GM12878 (cell line): ENCODE results near the gene DNAJC3. TPM values are rescaled to one million over a fixed set of nuclear protein-coding genes. Genes with fewer than 3 reads are reported as not detected.
"Not testable (repeated sequence)": the region's sequence is repeated elsewhere in the genome, so short reads cannot be mapped to it uniquely, and the experiment has no call there.

Source experiments
- ATAC-seq: fragments of 200-7000 bp; cut with Tn5 transposase; 3 replicates; pipeline ENCODE4 v1.9.1; 2020; ENCODE audit warnings: mild to moderate bottlenecking, moderate library complexity
- BruUV-seq: library from RNA; stranded (reverse); fragments of 400-500 nt; replicated peaks from 2 replicates; lab custom pipeline; 2021; lab: Mats Ljungman, UMichigan
- CTCF ChIA-PET: fragments of 300-600 bp; sonication (Branson Sonifier 250); formaldehyde crosslinking; extraction: SDS; loops from one replicate; lab custom pipeline; 2021; ENCODE audit warnings: inconsistent platforms; lab: Yijun Ruan, JAX
- POLR2A ChIA-PET: fragments of 350-600 bp; formaldehyde crosslinking; extraction: SDS; loops from one replicate; lab custom pipeline; 2021; ENCODE audit warnings: inconsistent platforms; lab: Charles Lee
- RAD21 ChIA-PET: fragments of 300-600 bp; sonication (Branson Sonifier 250); formaldehyde crosslinking; loops from one replicate; lab custom pipeline; 2023; ENCODE audit warnings: antibody characterized with exemption; ENCODE audit not compliant: unreplicated experiment; lab: Charles Lee
- SMC1A ChIA-PET: fragments of 300-600 bp; sonication (Branson Sonifier 250); formaldehyde crosslinking; loops from one replicate; lab custom pipeline; 2023; ENCODE audit not compliant: unreplicated experiment, uncharacterized antibody; lab: Charles Lee
- DNase-seq: peaks from one replicate; pipeline ENCODE4 v3.0.0-alpha.2; 2011; ENCODE audit warnings: low read depth, low spot score
- FAIRE-seq: peaks from 3 replicates; lab custom pipeline; 2011; peaks lifted over from hg19 to GRCh38; lab: Jason Lieb, UNC
- H2AFZ ChIP-seq: 2 replicates; pipeline ENCODE4 v1.6.0; 2011; ENCODE audit warnings: low read depth, low read length, control low read depth; ENCODE audit not compliant: control insufficient read depth
- H3K27ac ChIP-seq: 2 replicates; pipeline ENCODE4 v1.5.1; 2011; ENCODE audit warnings: control low read depth; ENCODE audit not compliant: control insufficient read depth, insufficient read depth
- H3K27me3 ChIP-seq, 2 experiments: replicated peaks in 1 of 2; 2 replicates each; pipeline versions ENCODE4 v1.6.0 to v1.6.1; 2011; ENCODE audit warnings: low read length in 1 of 2; ENCODE audit not compliant: control insufficient read depth in 2 of 2, insufficient read depth in 2 of 2
- H3K36me3 ChIP-seq, 2 experiments: 2 replicates each; pipeline ENCODE4 v1.5.1; 2011; ENCODE audit warnings: low read length in 1 of 2; ENCODE audit not compliant: control insufficient read depth in 2 of 2, insufficient read depth in 2 of 2
- H3K4me1 ChIP-seq: 2 replicates; pipeline ENCODE4 v1.6.1; 2011; ENCODE audit warnings: mild to moderate bottlenecking, low read length, moderate library complexity, mixed read lengths; ENCODE audit not compliant: control insufficient read depth, insufficient read depth
- H3K4me2 ChIP-seq: 2 replicates; pipeline ENCODE4 v1.6.0; 2011; ENCODE audit warnings: control low read depth; ENCODE audit not compliant: control insufficient read depth, insufficient read depth
- H3K4me3 ChIP-seq: fragments of 200-600 bp; sonication (generic); 2 replicates; pipeline ENCODE4 v1.5.1; 2016
- H3K79me2 ChIP-seq: 2 replicates; pipeline ENCODE4 v1.6.0; 2011; ENCODE audit warnings: low read length; ENCODE audit not compliant: control insufficient read depth, insufficient read depth
- H3K9ac ChIP-seq: 2 replicates; pipeline ENCODE4 v1.8.0; 2011; ENCODE audit warnings: low read length, control low read depth, mixed read lengths; ENCODE audit not compliant: control insufficient read depth, insufficient read depth
- H3K9me3 ChIP-seq: replicated peaks from 3 replicates; pipeline ENCODE4 v1.5.1; 2011; ENCODE audit warnings: mild to moderate bottlenecking, low read length; ENCODE audit not compliant: control insufficient read depth, insufficient read depth
- H4K20me1 ChIP-seq: 2 replicates; pipeline ENCODE4 v1.6.0; 2011; ENCODE audit not compliant: control insufficient read depth, insufficient read depth
- FOXM1 ChIP-seq: IDR thresholded peaks from 2 replicates; pipeline ENCODE4 v1.6.1; 2012; ENCODE audit warnings: low read depth, mild to moderate bottlenecking, inconsistent platforms, low read length, moderate library complexity
- KAT2A ChIP-seq: conservative IDR thresholded peaks from 2 replicates; pipeline ENCODE4 v1.6.1; 2011; ENCODE audit warnings: low read depth, low read length; ENCODE audit not compliant: control insufficient read depth
- MTA2 ChIP-seq: fragments of 450-650 bp; IDR thresholded peaks from 2 replicates; pipeline ENCODE4 v1.6.1; 2016; ENCODE audit warnings: low read depth, mild to moderate bottlenecking, moderate library complexity
- MXI1 ChIP-seq: fragments of 150-350 bp; IDR thresholded peaks from 2 replicates; pipeline ENCODE4 v1.6.1; 2011; ENCODE audit warnings: low read depth, mild to moderate bottlenecking, inconsistent platforms, low read length, improper control_type of control experiment
- NFXL1 ChIP-seq: fragments of 450-650 bp; IDR thresholded peaks from 2 replicates; pipeline ENCODE4 v1.6.1; 2017; ENCODE audit warnings: antibody characterized with exemption, mild to moderate bottlenecking, borderline replicate concordance
- NKRF ChIP-seq: fragments of 450-650 bp; conservative IDR thresholded peaks from 2 replicates; pipeline ENCODE4 v1.6.1; 2017; ENCODE audit warnings: mild to moderate bottlenecking, moderate library complexity
- NR2F1 ChIP-seq: fragments of 450-650 bp; conservative IDR thresholded peaks from 2 replicates; pipeline ENCODE4 v1.6.1; 2017; ENCODE audit warnings: mild to moderate bottlenecking
- PAX8 ChIP-seq: fragments of 450-650 bp; IDR thresholded peaks from 2 replicates; pipeline ENCODE4 v1.6.1; 2017; ENCODE audit warnings: mild to moderate bottlenecking, moderate library complexity
- USF1 ChIP-seq: IDR thresholded peaks from 2 replicates; pipeline ENCODE4 v1.6.1; 2011; ENCODE audit warnings: borderline replicate concordance, low read depth, mild to moderate bottlenecking, moderate library complexity, mixed read lengths, low read length; ENCODE audit not compliant: insufficient read depth; ENCODE audit errors: extremely low read length
- ZNF24 ChIP-seq: fragments of 450-650 bp; IDR thresholded peaks from 2 replicates; pipeline ENCODE4 v1.6.1; 2017; ENCODE audit warnings: antibody characterized with exemption, mild to moderate bottlenecking
- ZNF274 ChIP-seq: IDR thresholded peaks from one replicate; pipeline ENCODE4 v1.8.0; 2011; ENCODE audit not compliant: insufficient read length, insufficient read depth
- ZSCAN29 ChIP-seq: fragments of 450-650 bp; IDR thresholded peaks from 2 replicates; pipeline ENCODE4 v1.6.1; 2017; ENCODE audit warnings: mild to moderate bottlenecking, moderate library complexity
- WGBS: methylation state at CpG from one replicate; pipeline ENCODE4 v1.1.6; 2016; ENCODE audit warnings: low lambda C conversion rate; ENCODE audit not compliant: insufficient replicate concordance, insufficient coverage; ENCODE audit errors: missing lambda C conversion rate; 5-methylcytosine and 5-hydroxymethylcytosine counted together
- in situ Hi-C: fragments of 300-500 bp; cut with MboI; formaldehyde crosslinking; loops from 9 replicates; pipeline ENCODE4 v1.14.3; 2018; ENCODE audit warnings: mixed read lengths
- intact Hi-C: fragments of 100-400 bp; cut with micrococcal nuclease; formaldehyde crosslinking; loops from one replicate; pipeline ENCODE4 v1.14.2; 2022; ENCODE audit not compliant: unreplicated experiment
- polyA plus RNA-seq, 11 experiments: library from polyadenylated mRNA; depleted of rRNA in 4 of 11; unstranded in 6 of 11; stranded (reverse) in 5 of 11; fragments of >200 nt; fragmentation: Nextera tagmentation in 4 of 11; fragmentation: Illumina TruSeq in 1 of 11; extraction: Ambion mirVana in 4 of 11; extraction: Trizol in 1 of 11; gene quantifications; 1 replicate in 1 of 11; 2 replicates in 10 of 11; pipeline versions ENCODE4 v1.2.1 to v1.2.3, GENCODE V29; 2011 to 2016; ENCODE audit warnings: inconsistent platforms in 2 of 11, missing spikeins in 2 of 11, low read depth in 1 of 11
- total RNA-seq, 4 experiments: library from RNA; depleted of rRNA in 3 of 4; stranded (reverse); fragments of >200 nt in 3 of 4; fragmentation: Illumina TruSeq in 1 of 4; extraction: Trizol in 1 of 4; gene quantifications; 2 replicates each; pipeline versions ENCODE4 v1.2.1 to v1.2.3, GENCODE V29; 2013 to 2021

DNAJC3 gene
- total and polyA plus RNA-seq, 10 of the 15 experiments (the other 5 are each of a cell fraction or from before 2014, with no cell fraction given), result 9.3 to 37.4 (median 19.0) TPM

GRCh38 chr13:95684418-95684817 lies 7.5 kb downstream of the DNAJC3 start:
- Histone ChIP-seq H4K20me1 (no peaks in the 10 kb centered on the region), H3K4me3 (no peak overlapping the region), H2AFZ (no peak overlapping the region), H3K9me3 (peaks cover 14% of the 10 kb centered on the region), H3K79me2 (peaks cover 90% of the 10 kb centered on the region), H3K36me3 (peaks cover 0 to 3% of the 10 kb centered on the region in 2 experiments; a peak in 1 of 4 replicates), H3K4me1 (peaks cover 4% of the 10 kb centered on the region; the same call in 1 of the 2 replicates), H3K27me3 (no peaks in the 10 kb centered on the region), H3K4me2 (no peak overlapping the region), H3K27ac (no peak overlapping the region), H3K9ac (no peak overlapping the region)
- intact Hi-C loops (no loop called here), in situ Hi-C loops (loop anchor here (25.0 kb wide), 1 partner anchor 1753 kb away; the partner anchor contains the start of gene RAP2A)
- POLR2A ChIA-PET, result interaction anchor here (0.6 kb wide), 1 partner anchor 13 kb away, joined by 4 read pairs; no protein-coding TSS in a partner anchor
- RAD21 ChIA-PET, result no interaction called here
- no TSS peak for BruUV-seq
- WGBS, result 84% methylated on average over 2 of the region's 2 CpGs
- TF ChIP-seq FOXM1 (no peak), NKRF (no peak), ZSCAN29 (no peak), NR2F1 (no peak), USF1 (no peak), ZNF274 (no peak), MXI1 (no peak), KAT2A (no peak), MTA2 (no peak), ZNF24 (no peak), PAX8 (no peak), NFXL1 (no peak)
- ATAC-seq (no peak), DNase-seq (no peak), FAIRE-seq (no peak)
- CTCF ChIA-PET, result interaction anchor here (0.5 kb wide), 1 partner anchor 41 kb away, joined by 3 read pairs; no protein-coding TSS in a partner anchor
- SMC1A ChIA-PET, result no interaction called here

GRCh38 chr13:95684960-95685359 lies 8.0 kb downstream of the DNAJC3 start:
- H3K36me3 ChIP-seq, H3K27ac ChIP-seq, H3K27me3 ChIP-seq, ATAC-seq, RAD21 ChIA-PET, FAIRE-seq, BruUV-seq, H3K4me2 ChIP-seq, intact Hi-C loops, H3K9ac ChIP-seq, POLR2A ChIA-PET, H3K4me1 ChIP-seq, H3K4me3 ChIP-seq, DNase-seq, SMC1A ChIA-PET, H2AFZ ChIP-seq, H4K20me1 ChIP-seq: not testable (repeated sequence)
- WGBS, result 97% methylated on average over 5 of the region's 5 CpGs
- in situ Hi-C loops, result loop anchor here (25.0 kb wide), 1 partner anchor 1752 kb away; the partner anchor contains the start of gene RAP2A
- Histone ChIP-seq H3K79me2 (peaks cover 89% of the 10 kb centered on the region), H3K9me3 (peaks cover 14% of the 10 kb centered on the region)
- CTCF ChIA-PET, result interaction anchor here (0.5 kb wide), 1 partner anchor 40 kb away, joined by 3 read pairs; no protein-coding TSS in a partner anchor
